Mesendoderm (in vitro differentiated cells): Measurements from ENCODE around the gene ITPRIPL1.

Source experiments
- DNase-seq: peaks from one replicate; pipeline ENCODE4 v3.0.0; 2013
- H2AK5ac ChIP-seq: 2 replicates; pipeline ENCODE4 v1.6.1; 2013; ENCODE audit warnings: low read length, inconsistent platforms
- H2BK120ac ChIP-seq: 2 replicates; pipeline ENCODE4 v1.6.1; 2013; ENCODE audit warnings: low read depth, mild to moderate bottlenecking, low read length, moderate library complexity, mixed read lengths
- H2BK15ac ChIP-seq: replicated peaks from 2 replicates; pipeline ENCODE4 v1.6.1; 2013; ENCODE audit warnings: low read depth, mild to moderate bottlenecking, moderate library complexity
- H2BK5ac ChIP-seq: 2 replicates; pipeline ENCODE4 v1.6.1; 2013; ENCODE audit warnings: low read length, inconsistent platforms
- H3K18ac ChIP-seq: 2 replicates; pipeline ENCODE4 v1.6.1; 2013; ENCODE audit warnings: mild to moderate bottlenecking, low read length, mixed read lengths
- H3K23ac ChIP-seq: one replicate; pipeline ENCODE4 v1.6.1; 2013; ENCODE audit warnings: low read length
- H3K27ac ChIP-seq: 2 replicates; pipeline ENCODE4 v1.5.1; 2013; ENCODE audit warnings: low read depth, mild to moderate bottlenecking, inconsistent platforms, low read length, moderate library complexity
- H3K27me3 ChIP-seq: 2 replicates; pipeline ENCODE4 v1.6.1; 2013; ENCODE audit warnings: low read length, control low read depth, mild to moderate bottlenecking, inconsistent platforms; ENCODE audit not compliant: insufficient read depth, poor library complexity
- H3K36me3 ChIP-seq: 2 replicates; pipeline ENCODE4 v1.6.1; 2013; ENCODE audit warnings: low read length, inconsistent platforms; ENCODE audit not compliant: control insufficient read depth, insufficient read depth
- H3K4ac ChIP-seq: one replicate; pipeline ENCODE4 v1.6.1; 2013; ENCODE audit warnings: low read depth, mild to moderate bottlenecking, low read length, moderate library complexity
- H3K4me1 ChIP-seq: 2 replicates; pipeline ENCODE4 v1.6.1; 2013; ENCODE audit warnings: low read depth, low read length, inconsistent platforms; ENCODE audit not compliant: control insufficient read depth
- H3K4me2 ChIP-seq: 2 replicates; pipeline ENCODE4 v1.6.1; 2013; ENCODE audit warnings: low read length
- H3K4me3 ChIP-seq: 2 replicates; pipeline ENCODE4 v1.5.1; 2013; ENCODE audit warnings: mild to moderate bottlenecking, low read length
- H3K56ac ChIP-seq: one replicate; pipeline ENCODE4 v1.6.1; 2013; ENCODE audit warnings: low read length
- H3K79me1 ChIP-seq: 2 replicates; pipeline ENCODE4 v1.6.1; 2013; ENCODE audit warnings: low read length, inconsistent platforms
- H3K79me2 ChIP-seq: 2 replicates; pipeline ENCODE4 v1.6.1; 2013; ENCODE audit warnings: mild to moderate bottlenecking, low read length; ENCODE audit not compliant: control insufficient read depth, insufficient read depth
- H3K9ac ChIP-seq: 2 replicates; pipeline ENCODE4 v1.6.1; 2013; ENCODE audit warnings: low read length, inconsistent platforms
- H4K5ac ChIP-seq: one replicate; pipeline ENCODE4 v1.6.1; 2013; ENCODE audit warnings: low read length
- H4K8ac ChIP-seq: one replicate; pipeline ENCODE4 v1.6.1; 2013; ENCODE audit warnings: low read depth, mild to moderate bottlenecking, control low read depth, low read length, moderate library complexity
- WGBS: extraction: QIAGEN DNeasy Blood & Tissue Kit; methylation state at CpG from one replicate; pipeline ENCODE4 v1.1.7; 2013; ENCODE audit warnings: low lambda C conversion rate, missing lambda C conversion rate; ENCODE audit not compliant: insufficient coverage; ENCODE audit errors: extremely low coverage; 5-methylcytosine and 5-hydroxymethylcytosine counted together

Gene ITPRIPL1

DNA sequence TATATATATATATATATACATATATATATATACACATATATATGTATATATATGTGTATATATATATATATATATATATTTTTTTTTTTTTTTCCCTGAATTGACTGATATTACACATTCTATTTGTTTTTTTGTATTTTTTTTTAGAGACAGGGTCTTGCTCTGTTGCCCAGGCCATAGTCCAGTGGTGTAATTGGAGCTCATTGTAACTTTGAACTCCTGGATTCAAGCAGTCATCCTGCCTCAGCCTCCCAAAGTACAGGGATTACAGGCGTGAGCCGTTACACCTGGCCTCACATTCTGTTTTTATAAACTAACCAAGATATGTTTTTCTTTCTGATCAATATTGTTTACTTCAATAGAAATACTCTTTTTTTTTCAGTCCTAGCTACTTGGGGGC is 36.6 kb downstream of the ITPRIPL1 start:
- H3K36me3 ChIP-seq, result peaks cover 16% of the 10 kb centered on the region

DNA sequence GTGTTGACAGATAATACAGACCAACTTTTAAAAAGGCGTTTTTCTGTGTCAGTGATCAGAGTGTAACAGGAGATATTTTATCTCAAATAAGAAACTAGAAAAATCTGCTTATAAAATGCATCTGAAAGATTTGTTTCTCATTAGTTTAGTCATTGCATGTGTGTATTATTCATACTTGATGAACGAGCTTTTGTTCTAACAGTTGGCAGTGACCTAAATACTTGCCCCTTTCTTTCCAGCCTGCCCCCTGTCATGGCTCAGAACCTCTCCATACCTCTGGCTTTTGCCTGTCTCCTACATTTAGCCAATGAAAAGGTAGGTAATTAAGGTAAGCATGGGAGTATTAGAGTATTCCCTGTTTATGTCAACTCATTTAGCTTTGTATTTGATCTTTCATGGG is 44.1 kb downstream of the ITPRIPL1 start:
- no peaks in the 10 kb centered on the region for H3K79me1 ChIP-seq
- no peak overlapping the region for H3K4me3 ChIP-seq
- no peak overlapping the region for H3K9ac ChIP-seq
- H3K27ac ChIP-seq, result no peak overlapping the region
- no peak overlapping the region for H3K23ac ChIP-seq
- no peak overlapping the region for H2AK5ac ChIP-seq
- H3K4me2 ChIP-seq, result no peak overlapping the region
- WGBS, result no CpG with 5 or more reads among the region's 2 CpGs
- no peak overlapping the region for H4K8ac ChIP-seq
- no peaks in the 10 kb centered on the region for H3K4me1 ChIP-seq
- no peak overlapping the region for H4K5ac ChIP-seq
- H2BK5ac ChIP-seq, result no peak overlapping the region
- no peak overlapping the region for H3K56ac ChIP-seq
- H2BK15ac ChIP-seq, result no peak overlapping the region
- H3K79me2 ChIP-seq, result no peaks in the 10 kb centered on the region
- peaks cover 32% of the 10 kb centered on the region for H3K36me3 ChIP-seq
- H3K4ac ChIP-seq, result no peak overlapping the region
- no peak overlapping the region for H3K18ac ChIP-seq
- H2BK120ac ChIP-seq, result no peak overlapping the region
- DNase-seq, result no peak
- H3K27me3 ChIP-seq, result no peaks in the 10 kb centered on the region

More for the DNA sequence above, 36.6 kb downstream of the ITPRIPL1 start:
- no peak for DNase-seq
- Histone ChIP-seq H3K4ac (no peak overlapping the region), H3K27me3 (no peaks in the 10 kb centered on the region), H3K27ac (no peak overlapping the region), H2BK5ac (no peak overlapping the region), H2AK5ac (no peak overlapping the region), H4K8ac (no peak overlapping the region), H4K5ac (no peak overlapping the region), H3K56ac (no peak overlapping the region), H3K9ac (no peak overlapping the region), H3K79me2 (no peaks in the 10 kb centered on the region), H3K18ac (no peak overlapping the region), H3K4me2 (no peak overlapping the region), H3K79me1 (no peaks in the 10 kb centered on the region), H2BK120ac (no peak overlapping the region), H3K23ac (no peak overlapping the region), H2BK15ac (no peak overlapping the region), H3K4me3 (no peak overlapping the region), H3K4me1 (no peaks in the 10 kb centered on the region)
- WGBS, result no CpG with 5 or more reads among the region's 2 CpGs

GRCh38 chr2:96374211-96374951 is 49.3 kb downstream of the ITPRIPL1 start:
- H2BK120ac ChIP-seq, result no peak overlapping the region
- H3K27ac ChIP-seq, result no peak overlapping the region
- no peak overlapping the region for H2BK5ac ChIP-seq
- H3K23ac ChIP-seq, result no peak overlapping the region
- H2BK15ac ChIP-seq, result no peak overlapping the region
- no peak overlapping the region for H3K56ac ChIP-seq
- no peak overlapping the region for H3K4me3 ChIP-seq
- H3K79me2 ChIP-seq, result no peaks in the 10 kb centered on the region
- WGBS, result no CpG with 5 or more reads among the region's 2 CpGs
- no peak overlapping the region for H3K9ac ChIP-seq
- H3K36me3 ChIP-seq, result peaks cover 15% of the 10 kb centered on the region
- H3K4me2 ChIP-seq, result no peak overlapping the region
- H3K4ac ChIP-seq, result no peak overlapping the region
- DNase-seq, result no peak
- no peak overlapping the region for H4K8ac ChIP-seq
- no peaks in the 10 kb centered on the region for H3K79me1 ChIP-seq
- no peaks in the 10 kb centered on the region for H3K27me3 ChIP-seq
- no peak overlapping the region for H3K18ac ChIP-seq
- H2AK5ac ChIP-seq, result no peak overlapping the region
- no peak overlapping the region for H4K5ac ChIP-seq
- no peaks in the 10 kb centered on the region for H3K4me1 ChIP-seq
